Muscle layer of duodenum (tissue), 2 donors: ENCODE measurements around the gene MYCBP2.
"Not testable (repeated sequence)": the region's sequence is repeated elsewhere in the genome, so short reads cannot be mapped to it uniquely, and the experiment has no call there.

ENCODE experiments used
- H3K27ac ChIP-seq: one replicate; pipeline ENCODE4 v1.7.0; 2013; ENCODE audit warnings: mild to moderate bottlenecking, low read length
- H3K27me3 ChIP-seq: one replicate; pipeline ENCODE4 v1.7.0; 2013; ENCODE audit warnings: low read depth, mild to moderate bottlenecking, control low read depth, low read length
- H3K36me3 ChIP-seq, 2 donors: one replicate each; pipeline ENCODE4 v1.7.0; 2013; ENCODE audit warnings: low read length in 2 of 2, control low read depth in 1 of 2, mild to moderate bottlenecking in 1 of 2; ENCODE audit not compliant: insufficient read depth in 2 of 2, control insufficient read depth in 1 of 2
- H3K4me1 ChIP-seq, 2 donors: one replicate each; pipeline ENCODE4 v1.7.0; 2013; ENCODE audit warnings: low read length in 2 of 2, mild to moderate bottlenecking in 2 of 2, control low read depth in 1 of 2, moderate library complexity in 1 of 2; ENCODE audit not compliant: insufficient read depth in 2 of 2, control insufficient read depth in 1 of 2
- H3K4me3 ChIP-seq, 2 donors: one replicate each; pipeline ENCODE4 v1.7.0; 2013; ENCODE audit warnings: low read length in 2 of 2, low read depth in 1 of 2, mild to moderate bottlenecking in 1 of 2
- H3K9me3 ChIP-seq, 2 donors: one replicate each; pipeline ENCODE4 v1.7.0; 2013; ENCODE audit warnings: low read length in 2 of 2, control low read depth in 1 of 2, mild to moderate bottlenecking in 1 of 2; ENCODE audit not compliant: control insufficient read depth in 1 of 2
- donor health status: healthy.

Gene MYCBP2

DNA sequence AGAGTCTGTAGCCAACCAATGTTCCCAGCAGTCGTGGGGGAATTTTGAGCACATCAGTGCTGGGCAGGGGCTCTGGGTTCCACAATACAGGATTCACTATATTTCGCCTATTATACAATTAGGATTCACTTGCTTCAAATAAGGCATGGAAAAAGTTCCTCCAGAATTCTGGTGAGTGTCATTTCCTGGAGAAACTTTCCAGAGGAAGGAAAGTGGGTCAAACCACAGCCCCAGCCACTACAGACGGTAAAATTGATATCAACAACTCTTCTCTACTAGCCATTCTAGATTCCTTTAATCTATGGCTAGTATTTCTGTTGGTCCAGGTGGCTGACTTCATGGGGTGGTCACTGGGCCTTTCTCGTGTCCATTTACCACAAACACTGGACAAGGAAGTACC is 10.5 kb downstream of the MYCBP2 start:
- H3K36me3 ChIP-seq, result no peaks in the 10 kb centered on the region
- H3K27me3 ChIP-seq, result no peaks in the 10 kb centered on the region
- no peak overlapping the region for H3K27ac ChIP-seq
- peaks cover 0 to 13% of the 10 kb centered on the region in 2 donors for H3K4me1 ChIP-seq
- H3K9me3 ChIP-seq, result no peaks in the 10 kb centered on the region
- H3K4me3 ChIP-seq, result no peak overlapping the region

DNA sequence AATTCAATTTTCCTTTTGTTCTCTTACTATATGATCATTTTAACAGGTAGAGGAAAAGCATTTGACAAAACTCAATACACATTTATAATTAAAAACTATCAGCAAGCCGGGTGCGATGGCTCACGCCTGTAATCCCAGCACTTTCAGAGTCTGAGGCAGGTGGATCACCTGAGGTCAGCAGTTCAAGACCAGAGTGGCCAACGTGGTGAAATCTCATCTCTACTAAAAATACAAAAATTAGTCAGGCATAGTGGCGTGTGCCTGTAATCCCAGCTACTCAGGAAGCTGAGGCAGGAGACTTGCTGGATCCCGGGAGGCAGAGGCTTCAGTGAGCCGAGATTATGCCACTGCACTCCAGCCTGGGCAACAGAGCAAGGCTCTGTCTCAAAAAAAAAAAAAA is 11.4 kb downstream of the MYCBP2 start:
- not testable (repeated sequence) for H3K27me3 ChIP-seq, H3K9me3 ChIP-seq, H3K4me3 ChIP-seq, H3K36me3 ChIP-seq, H3K27ac ChIP-seq
- H3K4me1 ChIP-seq, result peaks cover 0 to 18% of the 10 kb centered on the region in 2 donors

DNA sequence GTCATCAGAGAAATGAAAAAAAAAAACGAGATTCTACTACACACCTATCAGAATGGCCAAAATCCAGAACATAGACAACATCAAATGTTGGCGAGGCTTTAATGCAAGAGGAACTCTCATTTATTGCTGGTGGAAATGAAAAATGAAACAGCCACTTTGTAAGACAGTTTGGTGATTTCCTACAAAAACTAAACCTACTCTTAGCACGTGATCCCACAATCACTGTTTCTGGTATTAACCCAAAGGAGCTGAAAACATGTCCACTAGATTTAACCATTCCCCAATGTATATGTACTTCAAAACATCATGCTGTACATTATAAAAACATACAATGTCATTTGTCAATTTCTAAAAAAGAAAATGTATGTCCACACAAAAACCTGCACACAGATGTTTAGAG is 13.0 kb downstream of the MYCBP2 start:
- Histone ChIP-seq H3K27me3 (no peaks in the 10 kb centered on the region), H3K4me3 (no peak overlapping the region), H3K27ac (no peak overlapping the region), H3K9me3 (no peaks in the 10 kb centered on the region), H3K4me1 (peaks cover 0 to 14% of the 10 kb centered on the region in 2 donors), H3K36me3 (no peaks in the 10 kb centered on the region)

DNA sequence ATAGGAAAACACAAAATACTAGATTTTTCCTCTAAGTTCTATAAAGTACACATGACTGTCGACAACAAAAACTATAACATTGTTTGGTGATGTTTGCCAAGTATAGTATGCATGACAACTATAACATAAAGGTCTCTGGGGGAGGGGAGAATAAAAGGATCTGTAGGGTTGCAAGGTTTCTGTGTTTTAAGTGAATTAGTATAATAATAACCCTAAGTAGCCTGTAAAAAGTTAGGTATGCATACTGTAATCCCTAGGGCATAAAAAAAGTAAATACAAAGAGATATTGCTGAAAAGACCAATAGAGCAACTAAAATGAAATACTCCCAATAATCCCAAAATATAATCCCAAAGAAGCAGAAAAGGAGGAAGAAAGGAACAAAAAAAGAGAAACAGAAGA is 14.6 kb downstream of the MYCBP2 start:
- Histone ChIP-seq H3K9me3 (no peaks in the 10 kb centered on the region), H3K36me3 (no peaks in the 10 kb centered on the region), H3K4me3 (no peak overlapping the region), H3K27ac (no peak overlapping the region), H3K4me1 (peaks cover 0 to 19% of the 10 kb centered on the region in 2 donors), H3K27me3 (no peaks in the 10 kb centered on the region)

DNA sequence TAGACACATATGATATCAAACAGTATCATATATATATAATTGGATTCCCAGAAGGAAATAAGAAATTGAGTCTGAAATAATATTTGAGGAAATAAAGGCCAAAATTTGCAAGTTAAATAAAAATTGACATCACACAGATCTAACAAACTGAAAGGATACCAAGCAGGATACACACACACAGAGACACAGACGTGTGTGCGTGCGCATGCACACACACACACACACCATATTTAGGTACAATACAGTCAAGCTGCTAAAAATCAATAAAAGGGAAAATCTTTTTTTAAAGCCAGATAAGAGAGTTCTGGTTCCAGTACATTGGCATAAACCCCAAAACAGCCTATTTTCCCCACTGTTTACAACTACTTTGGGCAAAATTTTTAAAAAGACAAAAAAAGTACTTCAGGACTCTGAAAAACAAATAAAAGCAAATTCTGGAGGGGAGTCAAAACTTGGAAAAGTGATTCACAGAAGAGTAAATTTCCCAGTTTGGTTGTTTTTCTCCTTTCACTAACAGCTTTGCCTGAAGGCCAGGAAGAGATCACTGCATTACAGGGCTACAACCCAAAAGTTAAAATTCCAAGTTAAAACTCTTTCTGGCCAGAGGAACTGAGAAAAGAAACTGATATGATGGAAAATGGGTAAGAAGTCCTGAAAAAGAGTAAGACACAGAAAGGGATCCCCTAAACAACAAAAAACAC is 16.2 kb downstream of the MYCBP2 start:
- no peak overlapping the region for H3K27ac ChIP-seq
- H3K4me3 ChIP-seq, result no peak overlapping the region
- no peaks in the 10 kb centered on the region for H3K36me3 ChIP-seq
- no peaks in the 10 kb centered on the region for H3K9me3 ChIP-seq
- no peaks in the 10 kb centered on the region for H3K27me3 ChIP-seq
- H3K4me1 ChIP-seq, result peaks cover 7 to 28% of the 10 kb centered on the region in 2 donors

DNA sequence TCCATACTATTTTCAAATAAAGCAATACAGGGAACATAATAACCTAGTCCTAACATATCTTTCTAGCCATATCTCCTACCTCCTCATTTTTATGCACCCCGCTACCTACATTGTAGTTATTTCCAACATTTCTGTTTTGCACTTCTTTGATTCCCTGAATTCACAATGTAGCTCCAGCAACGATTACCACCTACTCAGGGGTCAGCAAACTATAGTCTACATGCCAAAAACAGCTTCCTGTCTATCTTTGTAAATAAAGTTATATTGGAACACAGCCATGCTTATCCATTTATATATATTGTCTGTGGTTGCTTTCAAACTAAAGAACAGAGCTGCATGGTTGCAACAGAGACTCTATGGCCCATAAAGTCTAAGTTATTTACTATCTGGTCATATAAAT is 16.7 kb downstream of the MYCBP2 start:
- Histone ChIP-seq H3K27me3 (no peaks in the 10 kb centered on the region), H3K4me1 (peaks cover 7 to 28% of the 10 kb centered on the region in 2 donors), H3K36me3 (no peaks in the 10 kb centered on the region), H3K27ac (no peak overlapping the region), H3K9me3 (no peaks in the 10 kb centered on the region), H3K4me3 (no peak overlapping the region)

DNA sequence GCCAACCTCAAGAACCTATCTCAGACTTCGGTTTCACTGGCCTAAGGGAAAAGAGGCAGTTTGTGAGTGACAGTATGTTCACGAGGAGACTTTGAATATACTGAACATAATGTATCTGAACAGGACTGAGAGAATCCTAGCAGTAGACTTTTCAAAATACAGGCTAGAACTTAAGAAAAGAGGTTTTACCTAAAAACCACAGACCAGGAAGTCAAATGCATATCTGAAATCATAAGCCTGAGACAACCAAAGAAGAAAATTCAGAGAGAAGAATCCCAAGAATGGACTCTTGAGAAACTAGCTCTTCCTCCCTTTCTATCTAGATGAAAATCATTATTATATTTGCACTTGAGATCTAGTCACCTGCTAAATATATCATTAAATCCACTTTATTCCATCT is 17.6 kb downstream of the MYCBP2 start:
- H3K27me3 ChIP-seq, result no peaks in the 10 kb centered on the region
- peaks cover 7 to 28% of the 10 kb centered on the region in 2 donors for H3K4me1 ChIP-seq
- H3K4me3 ChIP-seq, result no peak overlapping the region
- no peaks in the 10 kb centered on the region for H3K9me3 ChIP-seq
- H3K36me3 ChIP-seq, result no peaks in the 10 kb centered on the region
- H3K27ac ChIP-seq, result no peak overlapping the region

DNA sequence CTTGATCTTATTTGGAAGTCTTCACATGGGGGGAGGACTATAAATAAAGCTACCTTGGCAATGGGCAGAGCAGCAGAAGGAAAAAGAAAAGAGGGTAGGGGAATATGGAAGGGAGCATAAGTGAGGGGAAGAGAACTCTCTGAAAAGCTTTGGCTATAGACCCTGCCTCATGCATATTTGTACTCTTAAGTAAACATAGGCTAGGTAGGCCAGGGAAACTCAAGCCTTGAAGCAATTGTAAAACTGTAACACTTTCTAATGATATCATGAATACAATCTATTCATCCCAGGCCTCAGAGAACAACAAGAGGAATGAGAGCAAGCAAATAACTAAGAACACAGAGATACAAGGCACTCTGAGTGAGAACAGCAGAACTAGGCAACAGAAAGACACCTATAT is 20.4 kb downstream of the MYCBP2 start:
- no peak overlapping the region for H3K27ac ChIP-seq
- H3K4me1 ChIP-seq, result peaks cover 7 to 21% of the 10 kb centered on the region in 2 donors

DNA sequence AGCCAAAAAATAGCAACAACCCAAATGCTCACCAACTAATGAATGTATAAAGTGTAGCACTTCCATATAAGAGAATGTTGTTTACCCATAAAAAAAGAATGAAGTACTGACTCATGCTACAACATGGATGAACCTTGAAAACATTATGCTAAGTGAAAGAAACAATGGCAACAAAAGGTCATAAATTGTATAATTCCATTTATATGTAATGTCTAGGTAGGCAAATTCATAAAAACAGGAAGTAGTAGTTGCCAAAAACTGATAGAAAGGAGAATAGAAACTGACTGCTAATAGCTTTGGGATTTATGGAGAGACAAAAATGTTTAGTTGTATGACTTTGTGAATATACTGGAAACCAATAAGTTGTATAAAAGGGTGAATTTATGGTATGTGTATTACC is 21.6 kb downstream of the MYCBP2 start:
- Histone ChIP-seq H3K4me3 (no peak overlapping the region), H3K27ac (no peak overlapping the region), H3K36me3 (no peaks in the 10 kb centered on the region), H3K27me3 (no peaks in the 10 kb centered on the region), H3K4me1 (peaks cover 7 to 21% of the 10 kb centered on the region in 2 donors), H3K9me3 (no peaks in the 10 kb centered on the region)

More for the DNA sequence above, 20.4 kb downstream of the MYCBP2 start:
- H3K36me3 ChIP-seq, result no peaks in the 10 kb centered on the region
- H3K9me3 ChIP-seq, result no peaks in the 10 kb centered on the region
- no peaks in the 10 kb centered on the region for H3K27me3 ChIP-seq
- H3K4me3 ChIP-seq, result no peak overlapping the region

DNA sequence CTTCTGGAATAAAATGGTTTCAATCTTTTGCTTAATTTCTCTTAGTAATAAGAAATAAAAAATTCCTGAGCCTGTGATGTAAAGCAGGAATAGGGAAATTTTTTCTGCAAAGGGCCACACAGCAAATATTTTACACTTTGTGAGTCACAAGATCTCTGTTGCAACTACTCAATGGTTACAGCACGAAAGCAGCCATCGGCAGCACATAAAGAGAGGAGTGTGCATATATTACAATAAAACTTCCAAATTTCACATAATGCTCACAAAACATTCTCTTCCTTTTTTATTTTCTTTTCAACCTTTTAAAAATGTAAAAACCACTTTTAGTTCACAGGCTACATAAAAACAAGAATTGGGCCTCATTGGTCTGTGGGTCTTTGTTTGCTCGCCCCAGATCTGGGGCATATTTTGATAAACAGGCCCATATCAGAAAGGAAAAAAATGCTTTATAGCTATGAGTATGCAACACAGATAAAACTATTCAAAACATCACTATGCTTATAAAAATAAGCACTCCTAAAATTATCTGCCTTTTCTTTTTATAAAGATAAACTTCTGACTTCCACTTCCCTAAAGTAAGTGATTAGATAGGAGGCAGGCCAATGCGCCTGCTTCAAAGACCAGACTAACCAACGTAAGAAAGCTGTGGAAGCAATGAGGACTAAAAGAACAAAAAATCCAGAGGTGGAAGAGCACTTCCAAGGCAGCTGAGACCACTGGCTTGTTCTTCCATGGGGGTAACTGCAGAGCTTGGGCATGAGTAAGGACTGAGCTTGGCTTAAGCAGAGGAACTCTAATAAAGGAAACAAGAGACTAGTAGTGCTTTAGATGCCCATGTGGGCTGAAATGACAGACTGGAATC is 26.5 kb downstream of the MYCBP2 start:
- H3K4me3 ChIP-seq, result peak overlapping the region in 1 of 2 donors; percentile 1
- no peak overlapping the region for H3K27ac ChIP-seq
- peaks cover 0 to 29% of the 10 kb centered on the region in 2 donors for H3K4me1 ChIP-seq
- no peaks in the 10 kb centered on the region for H3K9me3 ChIP-seq
- H3K36me3 ChIP-seq, result peaks cover 0 to 6% of the 10 kb centered on the region in 2 donors
- no peaks in the 10 kb centered on the region for H3K27me3 ChIP-seq

DNA sequence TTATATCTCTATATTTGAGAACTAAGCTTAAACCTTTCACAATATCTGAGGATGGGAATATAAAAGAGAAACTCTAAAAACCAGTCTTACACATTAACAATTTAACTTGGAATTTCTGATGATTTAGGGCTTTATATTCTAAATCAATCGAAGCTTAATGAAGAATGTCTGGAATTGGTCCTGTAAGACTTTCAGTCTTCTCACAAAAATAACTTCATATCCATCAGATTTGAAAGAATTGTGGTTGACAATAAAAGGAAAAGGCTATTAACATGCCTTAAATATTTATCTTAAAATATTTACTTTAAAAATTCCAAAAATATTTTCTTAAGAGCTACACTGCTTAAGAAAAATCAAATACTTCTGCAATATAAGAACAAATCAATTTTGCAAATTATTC is 27.3 kb downstream of the MYCBP2 start:
- no peaks in the 10 kb centered on the region for H3K27me3 ChIP-seq
- H3K36me3 ChIP-seq, result peaks cover 0 to 9% of the 10 kb centered on the region in 2 donors
- peaks cover 0 to 29% of the 10 kb centered on the region in 2 donors for H3K4me1 ChIP-seq
- no peak overlapping the region for H3K27ac ChIP-seq
- H3K4me3 ChIP-seq, result no peak overlapping the region
- no peaks in the 10 kb centered on the region for H3K9me3 ChIP-seq
